Neuronal stem cell (in vitro differentiated cells): ENCODE data around the gene RTL10.
A peak's percentile ranks its signal among the peaks of the same experiment; 100 is the strongest.

Source experiments
- DNase-seq: peaks from one replicate; pipeline ENCODE4 v3.0.0-alpha.2; 2013; ENCODE audit warnings: low spot score
- H2AFZ ChIP-seq: one replicate; pipeline ENCODE4 v1.6.1; 2013; ENCODE audit warnings: mild to moderate bottlenecking, low read length, inconsistent platforms
- H2AK5ac ChIP-seq: 2 replicates; pipeline ENCODE4 v1.6.1; 2013; ENCODE audit warnings: low read depth, mild to moderate bottlenecking, inconsistent platforms, low read length, moderate library complexity, mixed read lengths
- H2BK120ac ChIP-seq: 2 replicates; pipeline ENCODE4 v1.6.1; 2013; ENCODE audit warnings: low read depth, mild to moderate bottlenecking, inconsistent platforms, low read length, moderate library complexity, mixed read lengths
- H2BK12ac ChIP-seq: one replicate; pipeline ENCODE4 v1.6.1; 2013; ENCODE audit warnings: low read length, inconsistent platforms
- H2BK15ac ChIP-seq: 2 replicates; pipeline ENCODE4 v1.6.1; 2013; ENCODE audit warnings: mild to moderate bottlenecking, low read length, inconsistent platforms, mixed read lengths
- H2BK5ac ChIP-seq: one replicate; pipeline ENCODE4 v1.6.1; 2013; ENCODE audit warnings: inconsistent platforms, mild to moderate bottlenecking, low read length, moderate library complexity
- H3K14ac ChIP-seq: one replicate; pipeline ENCODE4 v1.6.1; 2013; ENCODE audit warnings: low read length, inconsistent platforms
- H3K18ac ChIP-seq: 2 replicates; pipeline ENCODE4 v1.6.1; 2013; ENCODE audit warnings: low read length, inconsistent platforms
- H3K23ac ChIP-seq: 2 replicates; pipeline ENCODE4 v1.6.1; 2013; ENCODE audit warnings: low read depth, mild to moderate bottlenecking, mixed read lengths, low read length, inconsistent platforms; ENCODE audit not compliant: poor library complexity
- H3K27ac ChIP-seq: replicated peaks from 3 replicates; pipeline ENCODE4 v1.5.1; 2013; ENCODE audit warnings: low read length, inconsistent platforms
- H3K27me3 ChIP-seq, 3 experiments: 2 replicates each; pipeline ENCODE4 v1.6.1; 2013; ENCODE audit warnings: low read length in 3 of 3, mild to moderate bottlenecking in 2 of 3, inconsistent platforms in 1 of 3, low read depth in 1 of 3, mixed read lengths in 1 of 3, moderate library complexity in 1 of 3; ENCODE audit not compliant: control insufficient read depth in 3 of 3, insufficient read depth in 3 of 3
- H3K36me3 ChIP-seq, 2 donors: replicated peaks in 1 of 2; 2 replicates each; pipeline ENCODE4 v1.6.1; 2013; ENCODE audit warnings: low read length in 2 of 2; ENCODE audit not compliant: control insufficient read depth in 2 of 2, insufficient read depth in 2 of 2
- H3K4ac ChIP-seq: 2 replicates; pipeline ENCODE4 v1.6.1; 2013; ENCODE audit warnings: inconsistent platforms, mild to moderate bottlenecking, low read length, moderate library complexity
- H3K4me1 ChIP-seq, 2 donors: 1 replicate in 1 of 2; 2 replicates in 1 of 2; pipeline ENCODE4 v1.6.1; 2013; ENCODE audit warnings: low read length in 2 of 2, low read depth in 1 of 2; ENCODE audit not compliant: control insufficient read depth in 2 of 2, insufficient read depth in 1 of 2
- H3K4me2 ChIP-seq: one replicate; pipeline ENCODE4 v1.6.1; 2013; ENCODE audit warnings: mild to moderate bottlenecking, low read length, inconsistent platforms; ENCODE audit not compliant: insufficient read depth, poor library complexity, severe bottlenecking
- H3K4me3 ChIP-seq, 2 donors: 2 replicates each; pipeline ENCODE4 v1.5.1; 2013; ENCODE audit warnings: low read length in 2 of 2, mild to moderate bottlenecking in 2 of 2, inconsistent platforms in 1 of 2, moderate library complexity in 1 of 2
- H3K79me1 ChIP-seq: one replicate; pipeline ENCODE4 v1.6.1; 2013; ENCODE audit warnings: low read depth, mild to moderate bottlenecking, inconsistent platforms, low read length, moderate library complexity
- H3K9ac ChIP-seq: one replicate; pipeline ENCODE4 v1.6.1; 2013; ENCODE audit warnings: mild to moderate bottlenecking, low read depth, low read length, inconsistent platforms; ENCODE audit not compliant: poor library complexity
- H3K9me3 ChIP-seq, 2 donors: replicated peaks in 1 of 2; 2 replicates each; pipeline versions ENCODE3 to v1.6.1; 2013; ENCODE audit warnings: low read length in 2 of 2, mild to moderate bottlenecking in 2 of 2, inconsistent platforms in 1 of 2, low read depth in 1 of 2, mixed read lengths in 1 of 2, moderate library complexity in 1 of 2; ENCODE audit not compliant: control insufficient read depth in 2 of 2, insufficient read depth in 1 of 2
- H4K8ac ChIP-seq: one replicate; pipeline ENCODE4 v1.6.1; 2013; ENCODE audit warnings: low read depth, mild to moderate bottlenecking, inconsistent platforms, low read length, moderate library complexity
- H4K91ac ChIP-seq: one replicate; pipeline ENCODE4 v1.6.1; 2013; ENCODE audit warnings: low read length, low read depth, mild to moderate bottlenecking, inconsistent platforms; ENCODE audit not compliant: poor library complexity
- WGBS, 2 donors: extraction: QIAGEN DNeasy Blood & Tissue Kit; methylation state at CpG; one replicate each; pipeline ENCODE4 v1.1.7; 2013; ENCODE audit warnings: missing lambda C conversion rate in 2 of 2, mixed read lengths in 1 of 2; ENCODE audit not compliant: insufficient read length in 2 of 2, insufficient replicate concordance in 1 of 2; ENCODE audit errors: extremely low coverage in 2 of 2; 5-methylcytosine and 5-hydroxymethylcytosine counted together

The RTL10 gene

GRCh38 chr22:19877626-19878339, 23.1 kb upstream of the RTL10 start:
- no peak overlapping the region for H3K14ac ChIP-seq
- no peaks in the 10 kb centered on the region for H3K27me3 ChIP-seq
- peak overlapping the region; percentile 83 for H2BK120ac ChIP-seq
- H4K91ac ChIP-seq: peak overlapping the region; percentile 96
- peak overlapping the region; percentile 14 for H2BK12ac ChIP-seq
- peak overlapping the region; percentile 5 for H3K4ac ChIP-seq
- H3K4me1 ChIP-seq: peaks cover 43 to 58% of the 10 kb centered on the region in 2 donors
- H3K23ac ChIP-seq: peak overlapping the region; percentile 90
- peak overlapping the region in 1 of 2 donors; percentile 3 for H3K4me3 ChIP-seq
- H3K9ac ChIP-seq: peak overlapping the region; percentile 51
- H3K9me3 ChIP-seq: no peaks in the 10 kb centered on the region
- H2AK5ac ChIP-seq: peak overlapping the region; percentile 93
- peaks cover 15% of the 10 kb centered on the region for H3K79me1 ChIP-seq
- no peak overlapping the region for H3K27ac ChIP-seq
- WGBS, 2 donors: no CpG with 5 or more reads among the region's 20 CpGs
- H2AFZ ChIP-seq: no peak overlapping the region
- no peak overlapping the region for H4K8ac ChIP-seq
- no peak overlapping the region for H3K4me2 ChIP-seq
- H3K18ac ChIP-seq: peak overlapping the region; percentile 39
- H2BK15ac ChIP-seq: peak overlapping the region; percentile 93
- no peak for DNase-seq
- no peak overlapping the region for H2BK5ac ChIP-seq
- peaks cover 0 to 3% of the 10 kb centered on the region in 2 donors for H3K36me3 ChIP-seq

- Histone ChIP-seq H3K23ac (peak overlapping the region; percentile 86), H3K4me2 (no peak overlapping the region), H4K91ac (peak overlapping the region; percentile 96), H3K36me3 (peaks cover 0 to 3% of the 10 kb centered on the region in 2 donors), H3K9ac (no peak overlapping the region), H2AFZ (no peak overlapping the region), H2BK120ac (peak overlapping the region; percentile 83), H3K27me3 (no peaks in the 10 kb centered on the region), H3K27ac (no peak overlapping the region), H3K4me3 (no peak overlapping the region), H4K8ac (no peak overlapping the region), H2BK15ac (peak overlapping the region; percentile 93), H2BK12ac (peak overlapping the region; percentile 14), H2BK5ac (peak overlapping the region; percentile 93), H3K14ac (peak overlapping the region; percentile 87), H3K4ac (no peak overlapping the region), H3K79me1 (peaks cover 15% of the 10 kb centered on the region), H2AK5ac (peak overlapping the region; percentile 93), H3K4me1 (peaks cover 42 to 54% of the 10 kb centered on the region in 2 donors), H3K9me3 (no peaks in the 10 kb centered on the region), H3K18ac (peak overlapping the region; percentile 75)
- no peak for DNase-seq
- no CpG with 5 or more reads among the region's 18 CpGs for WGBS, 2 donors
Observed at GRCh38 chr22:19876941-19877625, 22.4 kb upstream of the RTL10 start.

GRCh38 chr22:19876314-19876940, 21.8 kb upstream of the RTL10 start:
- Histone ChIP-seq H3K9ac (no peak overlapping the region), H2BK12ac (no peak overlapping the region), H2AK5ac (peak overlapping the region; percentile 99), H3K4me3 (no peak overlapping the region), H3K9me3 (no peaks in the 10 kb centered on the region), H2AFZ (no peak overlapping the region), H3K4me1 (peaks cover 35 to 47% of the 10 kb centered on the region in 2 donors), H3K4ac (no peak overlapping the region), H3K18ac (peak overlapping the region; percentile 84), H3K27me3 (no peaks in the 10 kb centered on the region), H3K4me2 (no peak overlapping the region), H2BK5ac (peak overlapping the region; percentile 93), H3K23ac (peak overlapping the region; percentile 86), H3K36me3 (peaks cover 0 to 3% of the 10 kb centered on the region in 2 donors), H4K91ac (no peak overlapping the region), H4K8ac (no peak overlapping the region), H3K27ac (no peak overlapping the region), H2BK15ac (no peak overlapping the region), H3K14ac (no peak overlapping the region), H3K79me1 (peaks cover 15% of the 10 kb centered on the region), H2BK120ac (no peak overlapping the region)
- no CpG with 5 or more reads among the region's 21 CpGs for WGBS, 2 donors
- no peak for DNase-seq
